ENCODE data around the gene ENO4.

Gene ENO4

DNA sequence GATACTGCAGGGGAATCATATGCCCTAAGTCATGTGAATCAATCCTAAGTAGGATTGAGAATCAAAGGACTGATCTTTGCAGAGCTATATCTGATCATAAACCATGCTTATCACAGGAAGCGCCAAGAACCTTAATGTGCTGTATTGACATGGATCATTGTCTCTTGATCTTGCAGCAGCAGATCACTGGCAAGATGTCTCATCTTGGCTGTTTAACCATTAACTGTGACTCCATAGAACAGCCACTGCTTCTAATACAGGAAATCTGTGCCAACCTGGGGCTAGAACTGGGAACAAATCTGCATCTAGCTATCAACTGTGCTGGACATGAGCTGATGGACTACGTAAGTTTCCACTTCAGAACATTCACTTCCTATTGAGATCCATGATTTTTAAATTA is 21.6 kb downstream of the ENO4 start:
- no peak for DNase-seq

DNA sequence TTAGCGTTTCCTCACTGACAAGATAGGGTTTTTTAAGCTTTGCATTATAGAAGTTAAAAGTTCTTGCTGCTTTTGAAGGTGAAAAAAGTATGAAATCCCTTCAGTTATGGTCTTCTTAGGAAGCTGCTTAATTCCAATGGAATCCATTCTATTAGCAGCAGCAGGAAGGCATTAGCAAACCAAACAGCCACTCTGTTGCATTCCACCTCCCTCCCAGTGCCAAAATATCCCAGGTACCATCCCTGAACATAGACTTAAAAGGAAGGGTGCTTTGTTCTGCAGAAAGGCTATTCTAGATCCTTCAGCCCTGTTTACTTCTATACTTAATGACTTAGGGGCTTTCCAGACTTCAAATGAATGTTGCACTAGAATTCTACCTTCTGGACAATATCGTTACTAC is 23.8 kb downstream of the ENO4 start:
- no peak for DNase-seq

DNA sequence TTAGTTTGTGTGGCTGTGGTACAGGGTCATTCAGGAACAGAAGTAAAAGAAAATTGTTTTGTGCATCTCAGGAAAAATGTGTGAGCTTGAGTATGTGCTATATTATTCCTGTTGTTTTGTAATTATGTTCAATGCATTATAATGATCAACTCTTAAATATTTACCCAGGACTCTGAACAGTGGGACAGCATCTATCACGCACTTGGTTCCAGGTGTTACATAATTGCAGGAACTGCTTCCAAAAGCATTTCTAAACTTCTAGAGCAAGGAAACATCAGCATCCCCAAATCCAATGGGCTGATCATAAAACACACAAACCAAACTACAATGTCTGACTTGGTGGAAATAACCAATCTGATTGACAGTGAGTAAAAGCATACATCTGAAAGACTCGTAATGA is 26.6 kb downstream of the ENO4 start:
- DNase-seq: no peak

DNA sequence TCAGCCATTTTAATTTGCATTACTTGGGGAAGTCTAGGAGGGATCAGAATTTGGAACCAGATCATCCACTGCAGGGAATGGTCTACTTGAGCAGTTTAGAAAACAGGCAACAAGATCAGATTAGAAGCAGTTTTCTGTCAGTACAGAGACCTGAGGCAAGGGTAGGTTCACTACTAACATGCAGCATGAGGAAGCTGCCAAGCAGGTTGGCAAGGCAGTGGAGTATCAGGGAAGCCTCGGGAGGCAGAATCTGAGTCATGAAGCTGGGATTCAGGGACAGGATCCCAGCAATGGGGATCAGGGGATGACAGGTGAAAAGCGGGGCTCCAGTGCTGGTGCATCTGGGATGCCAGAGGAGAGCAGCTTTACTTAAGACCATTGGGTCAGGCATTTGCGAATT is 28.1 kb downstream of the ENO4 start:
- no peak for DNase-seq

DNA sequence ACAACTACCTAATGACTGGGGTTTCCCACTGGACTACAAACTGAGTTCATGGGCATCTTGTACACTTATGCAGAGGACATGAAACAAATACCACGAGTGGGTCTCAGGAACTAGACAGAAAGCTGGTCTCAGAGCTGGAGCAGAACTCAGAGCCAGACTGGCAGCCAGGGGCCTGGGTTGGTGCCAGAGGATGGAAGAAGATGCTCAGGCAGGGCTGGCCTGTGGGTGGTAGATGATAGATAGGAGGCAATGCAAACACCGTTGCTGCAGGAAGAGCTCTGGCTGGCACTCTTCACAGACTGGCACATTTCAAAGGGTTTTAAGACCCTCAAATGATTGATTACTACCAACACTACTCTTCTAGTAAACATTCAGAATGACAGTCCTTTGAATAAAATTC is 28.8 kb downstream of the ENO4 start:
- DNase-seq: no peak

DNA sequence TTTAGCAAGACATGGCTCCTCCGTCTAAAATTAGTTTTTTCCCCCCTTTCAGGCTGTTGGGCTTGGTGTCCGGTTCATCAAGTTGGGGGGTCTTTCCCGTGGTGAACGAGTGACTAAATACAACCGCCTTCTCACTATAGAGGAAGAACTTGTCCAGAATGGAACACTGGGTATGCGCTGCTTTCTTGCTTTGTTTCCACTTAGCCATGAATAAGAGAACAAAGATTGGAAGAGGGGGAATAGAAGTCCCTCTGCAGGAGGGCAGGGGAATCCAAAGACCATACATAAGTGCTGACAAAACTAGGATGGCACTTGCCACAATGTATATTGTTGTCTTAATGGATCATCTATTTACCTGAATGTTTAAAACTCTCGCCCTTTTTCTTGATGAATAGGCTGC is 30.5 kb downstream of the ENO4 start:
- DNase-seq: no peak

DNA sequence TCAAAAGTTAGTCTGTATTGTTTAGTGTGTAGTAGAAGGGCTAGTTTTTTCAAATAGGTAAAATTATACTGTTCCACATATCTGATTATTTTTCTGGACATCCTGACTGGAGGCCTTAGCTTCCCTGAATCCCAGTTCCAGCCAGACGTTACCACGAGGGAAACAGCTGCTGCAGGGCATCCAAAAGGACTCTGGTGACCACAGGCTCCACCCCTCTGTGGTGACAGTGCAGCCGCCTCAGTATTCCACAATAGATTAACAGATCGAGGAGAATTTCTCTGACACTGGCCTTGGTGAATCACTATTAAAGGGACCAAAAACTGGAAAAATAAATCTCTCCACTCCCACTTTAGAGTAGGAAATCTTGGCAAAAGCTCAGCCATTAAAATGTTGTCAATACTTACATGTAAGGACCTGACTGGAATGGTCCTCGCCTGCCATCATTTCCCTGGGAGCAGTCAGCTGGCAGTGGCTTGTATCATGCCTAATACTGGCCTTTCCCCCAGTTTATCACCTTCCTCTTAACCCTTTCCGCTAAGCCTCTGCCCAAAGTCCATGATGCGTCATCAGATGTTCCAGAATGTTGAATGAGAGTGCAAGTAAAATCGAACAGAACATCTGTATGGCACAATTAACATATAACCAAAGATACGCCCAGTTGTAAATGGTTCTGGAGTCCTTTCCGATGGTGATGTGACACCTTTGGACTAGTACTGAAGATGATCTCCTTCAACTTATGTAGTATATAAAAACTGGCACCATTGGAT is 31.6 kb downstream of the ENO4 start:
- no peak for DNase-seq

DNA sequence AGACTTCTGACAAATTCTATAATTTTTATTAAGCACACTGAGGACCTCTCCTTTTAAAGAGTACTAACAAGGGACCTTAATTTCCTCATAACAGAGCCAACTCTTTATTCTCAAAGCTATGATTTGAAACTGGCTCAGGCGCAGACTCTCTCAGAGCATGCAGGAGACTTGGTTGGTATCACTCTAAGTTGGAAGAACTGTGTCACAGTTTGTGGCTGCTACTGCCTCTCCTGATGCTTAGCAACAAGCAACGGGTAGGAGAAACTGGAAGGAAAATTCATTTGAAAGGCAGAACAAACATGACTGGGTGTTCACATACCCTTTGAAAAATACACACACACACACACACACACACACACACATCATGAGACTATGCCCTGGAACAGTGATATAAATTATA is 33.3 kb downstream of the ENO4 start:
- DNase-seq: no peak

DNA sequence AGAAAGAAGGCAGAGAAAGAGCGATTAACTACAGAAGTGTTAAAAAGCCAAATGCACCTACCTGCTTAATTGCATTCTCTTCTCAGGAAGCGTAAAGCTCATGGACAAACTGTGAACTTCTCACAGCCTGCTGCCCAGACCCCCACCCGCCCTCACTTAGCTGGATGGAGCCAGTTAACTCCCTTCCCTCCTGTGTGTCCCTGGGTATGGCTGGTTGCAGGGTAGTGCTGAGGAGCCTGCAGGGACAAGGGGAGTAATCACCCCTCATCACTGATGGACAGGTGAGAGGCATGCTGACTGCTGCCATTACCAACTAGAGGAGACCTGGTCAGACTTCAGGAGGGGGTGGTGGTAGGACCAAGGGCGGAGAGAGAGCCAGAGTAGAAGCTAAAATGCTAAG is 37.5 kb downstream of the ENO4 start:
- DNase-seq: no peak

DNA sequence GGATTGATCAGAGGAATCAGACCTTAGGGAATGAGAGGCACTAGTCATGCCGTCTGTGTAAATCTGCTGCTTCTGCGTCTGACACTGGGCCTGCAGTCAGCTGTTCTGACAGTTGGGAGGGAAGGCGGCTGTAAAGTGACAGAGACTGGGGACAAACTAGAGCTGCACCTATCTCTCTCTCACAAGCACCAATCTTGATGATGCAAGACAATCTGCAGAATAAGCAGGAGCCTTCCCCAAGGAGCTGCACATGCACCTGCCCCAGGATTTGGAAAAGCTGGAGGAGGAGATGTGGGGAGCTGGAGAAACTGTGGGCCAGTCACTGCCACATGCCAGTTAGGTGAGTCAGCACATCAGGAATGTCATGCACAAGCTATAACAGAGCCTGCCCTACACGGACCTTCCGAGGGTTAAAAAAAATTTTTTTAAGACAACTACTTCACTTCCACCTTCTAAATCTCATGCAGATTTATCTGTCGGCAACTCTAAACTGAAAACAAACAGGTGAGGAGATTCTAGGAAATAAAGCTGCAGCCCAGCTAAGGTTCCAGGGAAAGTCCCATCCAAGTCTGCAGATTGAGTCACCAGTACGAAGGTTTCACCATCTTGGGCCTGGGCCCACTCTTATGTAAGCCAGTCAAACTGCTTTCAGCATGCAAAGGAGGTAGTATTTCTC is 39.2 kb downstream of the ENO4 start:
- no peak for DNase-seq

DNA sequence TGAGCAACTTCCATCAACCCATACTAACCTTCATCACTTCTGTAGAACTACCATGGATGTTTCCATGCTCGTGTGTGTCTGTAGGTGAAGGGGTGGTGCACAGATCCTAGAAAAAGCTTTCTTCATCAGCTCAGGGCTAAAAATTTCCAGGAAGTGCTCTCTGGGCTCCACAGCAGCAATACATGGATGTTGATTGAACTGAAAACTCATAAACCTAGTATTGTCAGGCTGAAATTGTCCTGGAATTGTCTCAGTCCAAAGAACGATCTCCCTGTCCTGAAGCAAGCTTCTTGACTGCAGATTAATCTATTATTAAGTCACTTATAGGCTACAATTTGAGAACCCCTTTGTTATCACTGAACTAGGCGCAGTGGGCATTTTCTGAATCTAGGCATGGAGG is 39.8 kb downstream of the ENO4 start:
- DNase-seq: no peak

DNA sequence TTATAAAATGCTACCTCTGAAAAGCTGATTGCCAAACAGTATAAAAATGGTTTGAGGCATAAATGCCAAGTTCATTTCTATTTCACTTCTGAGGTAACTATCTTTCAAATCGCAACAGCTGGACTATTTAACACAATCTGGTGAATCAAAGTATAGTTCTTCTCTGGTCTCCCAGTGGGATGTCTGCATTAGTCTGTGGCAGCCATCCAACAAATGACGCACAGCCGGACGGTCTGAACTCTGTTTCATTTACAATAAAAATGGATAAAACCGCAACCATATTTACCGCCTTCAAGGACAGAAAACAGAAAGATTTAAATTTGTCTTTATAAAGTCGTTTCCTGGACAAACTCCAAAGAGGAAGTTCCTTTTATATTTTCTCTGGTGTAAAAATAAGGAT is 41.9 kb downstream of the ENO4 start:
- DNase-seq: no peak

DNA sequence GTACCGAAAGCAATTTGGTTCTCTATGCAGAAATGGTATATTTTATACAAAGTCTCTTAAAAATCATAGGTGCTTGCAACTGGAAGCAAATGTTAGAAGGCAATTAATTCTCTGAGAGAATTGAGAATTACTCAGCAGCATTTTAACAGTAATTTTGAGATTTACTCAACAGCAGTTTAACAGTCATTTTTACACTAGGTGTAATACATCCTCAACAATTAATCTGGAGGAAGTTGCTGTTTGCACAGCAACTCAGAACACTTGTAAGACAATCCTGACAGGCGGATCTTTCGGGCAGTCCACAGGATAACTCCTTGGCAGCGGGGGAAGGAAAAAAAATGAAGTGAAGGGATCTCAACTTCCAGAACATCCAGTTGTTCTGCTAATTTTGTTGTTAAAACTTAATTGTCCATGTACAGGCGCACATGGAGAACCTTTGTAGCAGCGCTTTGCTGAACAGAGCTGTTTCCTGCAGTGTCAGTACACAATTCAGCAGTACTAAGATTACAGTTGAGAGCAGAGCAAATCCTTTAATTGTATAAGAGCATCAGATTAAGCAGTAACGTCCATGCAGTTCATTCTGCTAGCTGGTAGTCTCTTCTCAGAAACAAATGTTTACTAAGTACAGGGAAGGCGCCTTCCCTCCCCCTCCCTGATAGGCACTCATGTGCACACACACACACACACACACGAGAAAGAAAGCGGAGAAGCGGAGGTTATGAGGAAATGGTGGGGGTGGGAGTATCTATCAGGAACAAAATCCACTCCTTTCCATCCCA is 43.8 kb downstream of the ENO4 start:
- DNase-seq: no peak

DNA sequence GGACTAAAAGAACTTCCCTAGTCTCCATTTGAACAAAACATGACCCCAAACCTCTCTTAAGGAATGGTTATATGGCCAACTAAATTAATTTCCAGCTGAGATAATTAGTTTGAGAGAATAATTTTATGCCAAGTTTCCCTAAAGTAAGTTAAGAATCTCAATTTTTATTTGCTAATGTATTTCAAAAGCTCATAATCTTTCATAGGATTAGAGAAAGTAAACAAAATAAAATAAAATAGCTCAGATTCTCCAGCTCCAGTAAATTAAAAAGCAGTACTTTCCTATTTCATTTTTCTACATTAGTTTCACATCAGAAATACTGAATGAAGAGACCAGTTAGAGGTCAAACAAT is 44.4 kb downstream of the ENO4 start:
- no peak for DNase-seq

DNA sequence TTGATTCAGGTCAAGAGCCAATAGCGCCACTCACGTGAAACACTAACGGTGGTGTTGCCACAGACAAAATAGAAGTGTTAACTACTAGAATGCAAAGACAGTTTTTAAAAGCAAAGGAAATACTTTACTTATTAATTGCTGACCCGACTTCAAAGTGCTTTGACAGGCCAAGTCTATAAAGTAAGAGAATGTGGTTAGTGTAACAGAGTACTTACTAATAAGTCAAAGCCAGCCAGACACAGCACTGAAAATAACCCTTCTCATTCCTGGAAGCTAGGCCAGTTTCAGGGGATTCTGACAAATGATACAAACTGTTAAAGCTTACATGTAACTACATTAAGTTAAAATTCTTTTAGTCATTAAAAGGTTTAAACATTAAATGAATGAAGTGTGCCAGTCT is 50.3 kb downstream of the ENO4 start:
- DNase-seq: no peak

DNA sequence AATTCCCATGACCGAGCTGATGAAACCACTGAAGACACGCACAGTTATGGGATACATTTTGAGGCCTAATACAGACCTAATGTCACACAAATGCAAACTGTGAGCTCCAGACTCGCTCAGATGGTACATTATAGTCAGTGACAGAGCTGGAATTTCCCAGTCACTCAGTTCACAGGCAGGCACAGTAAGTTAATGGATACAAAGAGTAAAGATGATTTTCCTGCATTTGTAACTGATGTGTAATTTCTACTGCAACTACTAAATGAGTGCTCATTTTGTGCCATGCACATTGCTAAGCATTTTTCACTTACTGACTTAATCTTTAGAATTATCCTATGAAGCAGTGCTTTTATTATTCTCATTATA is 56.5 kb downstream of the ENO4 start:
- DNase-seq: no peak

DNA sequence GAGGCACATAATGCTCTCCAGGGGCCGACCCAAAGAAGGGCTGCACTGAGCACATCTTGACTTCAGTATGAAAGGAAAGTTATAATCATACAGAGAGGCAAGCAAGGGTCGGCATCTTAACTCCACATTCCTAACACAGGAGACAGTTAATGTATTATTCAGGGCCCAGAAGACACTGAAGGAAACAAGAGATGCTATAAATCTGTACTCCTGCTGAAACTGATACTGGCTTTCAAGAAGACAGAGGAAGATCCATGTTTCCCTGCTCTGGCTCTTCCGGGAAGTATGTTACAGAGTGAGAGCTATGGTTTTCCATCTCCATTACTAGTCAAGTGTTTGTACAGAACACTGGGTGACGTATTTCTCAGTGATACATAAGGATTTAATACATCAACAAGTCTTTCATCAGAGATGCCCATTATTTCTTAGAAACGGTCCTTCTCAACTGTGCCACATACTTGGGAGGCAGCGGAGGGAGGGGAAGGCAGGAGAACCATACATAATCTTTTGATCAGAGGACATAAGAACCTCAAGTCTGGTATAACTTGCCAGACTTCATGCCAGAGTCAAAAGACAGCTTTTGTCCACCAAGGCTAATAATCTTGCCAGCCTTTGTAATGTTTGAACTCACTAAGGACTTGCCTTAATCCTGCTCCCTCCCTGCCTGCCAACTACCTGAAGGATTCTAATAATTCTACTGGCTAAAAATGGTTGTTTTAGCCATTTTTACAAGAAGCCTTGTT is 58.1 kb downstream of the ENO4 start:
- no peak for DNase-seq

DNA sequence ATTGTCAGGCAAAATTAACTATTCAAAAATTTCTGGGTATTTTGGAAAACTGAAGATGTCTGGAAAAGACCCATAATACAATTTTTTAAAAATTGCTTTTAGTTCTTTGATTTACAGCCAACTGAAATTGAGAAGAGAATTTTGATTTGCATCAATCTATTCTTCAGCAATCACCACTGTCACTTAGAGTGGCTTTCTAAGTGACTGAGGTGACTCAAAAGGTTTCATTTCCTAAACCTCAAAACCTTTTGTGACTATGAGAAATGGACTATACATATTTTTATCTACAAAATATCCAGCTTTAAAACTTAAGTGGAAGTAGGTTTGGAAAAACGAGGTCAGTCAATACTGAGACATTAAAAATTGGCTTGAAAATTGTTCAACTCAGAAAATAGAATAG is 60.0 kb downstream of the ENO4 start:
- DNase-seq: no peak

DNA sequence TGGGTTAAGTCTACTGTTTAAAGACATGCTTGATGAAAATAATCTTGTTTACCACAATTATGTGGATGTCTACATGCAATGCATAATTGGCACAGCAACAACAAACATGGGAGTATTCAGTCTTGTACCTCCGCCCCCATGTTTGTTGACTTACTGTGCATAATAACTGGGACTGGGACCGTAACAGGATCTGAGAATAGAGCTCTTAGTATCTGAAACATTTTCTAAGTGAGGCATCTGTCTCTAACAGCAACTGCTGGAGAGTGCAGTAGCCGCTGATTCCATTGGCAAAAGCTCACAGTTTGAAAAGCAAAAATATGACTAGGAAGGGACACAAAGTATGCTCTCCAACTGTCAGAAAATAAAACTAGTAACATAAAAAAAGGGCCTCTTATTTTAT is 61.6 kb downstream of the ENO4 start:
- no peak for DNase-seq

DNA sequence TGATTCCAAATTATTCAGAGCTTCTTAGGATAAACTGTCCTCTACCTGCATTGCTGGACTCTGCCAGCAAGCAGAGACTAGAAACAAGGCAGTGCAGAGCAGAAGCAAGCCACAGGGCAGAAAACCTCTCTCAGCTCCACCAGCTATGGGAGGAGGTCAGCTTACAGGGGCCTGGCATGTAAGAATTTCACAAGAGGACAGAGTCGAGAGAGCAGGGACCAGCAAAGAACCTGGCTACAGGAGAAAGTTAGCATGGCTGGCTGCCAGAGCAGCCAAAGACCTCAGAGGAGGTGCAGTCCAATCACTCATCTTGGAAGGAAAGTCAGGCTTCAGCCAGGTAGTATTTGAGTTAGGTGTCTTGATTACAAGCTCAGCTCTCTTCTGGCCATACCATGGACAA is 62.9 kb downstream of the ENO4 start:
- no peak for DNase-seq

DNA sequence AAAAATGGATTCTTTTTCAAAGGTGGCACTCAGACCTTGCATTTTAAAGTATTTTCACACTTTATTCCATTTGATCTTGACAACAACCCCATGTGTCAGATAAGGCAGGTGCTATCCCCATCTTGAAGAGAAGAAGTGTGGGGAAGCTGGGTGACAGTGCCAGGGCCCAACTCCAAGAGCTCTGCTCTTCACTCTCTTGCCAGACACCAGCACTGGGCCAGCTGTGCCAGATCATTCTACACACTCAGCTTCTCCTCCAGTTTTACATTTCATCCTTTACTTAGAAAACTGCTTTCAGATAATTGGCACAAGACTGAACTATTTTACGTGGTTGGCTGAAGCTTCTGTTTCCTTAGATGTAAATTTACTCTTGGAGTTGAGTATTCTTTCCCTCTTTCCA is 64.4 kb downstream of the ENO4 start:
- DNase-seq: no peak

DNA sequence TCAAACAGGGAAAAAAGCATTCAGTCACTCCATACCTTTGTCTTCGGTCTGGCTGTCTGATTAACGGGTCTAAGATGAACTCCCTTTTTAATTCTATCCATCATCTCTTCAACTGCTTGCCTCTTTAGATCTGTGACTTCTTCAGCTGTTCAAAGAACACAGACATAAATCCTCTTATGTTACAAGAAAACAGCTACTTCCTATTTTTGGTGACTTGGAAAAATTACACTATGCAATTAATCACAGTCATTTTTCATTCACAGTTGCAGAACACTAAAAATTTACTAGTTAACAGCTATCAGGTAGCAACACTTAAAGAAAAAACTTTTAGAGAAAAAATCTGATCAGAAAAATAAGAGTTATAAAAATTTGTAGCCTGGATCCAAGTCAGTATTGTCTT is 66.0 kb downstream of the ENO4 start:
- no peak for DNase-seq

DNA sequence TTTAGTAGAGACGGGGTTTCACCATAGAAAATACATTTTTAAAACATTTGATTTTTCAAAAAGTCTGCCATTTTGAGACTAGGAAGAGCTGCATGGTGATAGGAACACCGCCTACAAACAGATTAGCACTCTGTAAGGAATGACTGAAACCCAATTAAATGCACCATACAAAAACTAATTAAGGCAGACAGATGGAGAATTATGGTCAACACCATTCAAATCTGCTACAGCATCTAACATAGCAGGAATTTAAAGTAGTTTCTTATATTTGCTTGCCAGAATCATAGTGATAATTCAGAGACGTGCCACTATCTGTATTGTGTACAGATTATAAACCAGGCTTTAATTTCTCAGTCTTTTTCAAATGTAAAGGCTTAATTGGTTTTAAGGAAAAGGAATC is 68.2 kb downstream of the ENO4 start:
- no peak for DNase-seq

DNA sequence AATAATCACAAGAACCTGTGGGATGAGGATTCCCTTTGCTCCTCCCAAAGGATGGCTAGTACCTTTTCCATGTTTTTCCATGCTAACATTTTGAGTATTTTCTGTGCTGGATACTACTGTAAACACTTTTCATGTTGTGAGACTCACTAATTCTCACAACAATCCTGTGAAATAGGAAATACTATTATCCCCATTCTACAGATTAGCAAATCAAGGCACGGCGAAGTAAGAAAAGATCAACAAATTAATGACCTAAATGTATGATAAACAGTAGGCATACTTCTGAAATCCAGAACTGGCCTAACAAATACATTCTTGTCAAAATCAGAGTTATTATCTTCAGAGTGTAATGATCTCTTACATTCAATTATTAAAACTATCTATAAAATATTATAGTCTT is 69.3 kb downstream of the ENO4 start:
- no peak for DNase-seq
